Spinal cord (tissue), 10 donors: ENCODE data around the gene CDK13. TPM values are rescaled to one million over a fixed set of nuclear protein-coding genes. Genes with fewer than 3 reads are reported as not detected.
"Not testable (repeated sequence)": the region's sequence is repeated elsewhere in the genome, so short reads cannot be mapped to it uniquely, and the experiment has no call there.

Source experiments
- DNase-seq, 6 donors: peaks; one replicate each; pipeline versions ENCODE4 v3.0.0 to v3.0.0-alpha.2; 2013 to 2015; ENCODE audit warnings: low spot score in 6 of 6, low read depth in 4 of 6
- H3K27ac ChIP-seq: one replicate; pipeline ENCODE4 v1.5.1; 2013; ENCODE audit warnings: low read depth, low read length, control low read depth
- H3K27me3 ChIP-seq: one replicate; pipeline ENCODE4 v1.6.1; 2013; ENCODE audit warnings: low read length; ENCODE audit not compliant: control insufficient read depth, insufficient read depth
- H3K36me3 ChIP-seq: one replicate; pipeline ENCODE4 v1.6.1; 2013; ENCODE audit warnings: low read length; ENCODE audit not compliant: control insufficient read depth, insufficient read depth
- H3K4me1 ChIP-seq: one replicate; pipeline ENCODE4 v1.6.1; 2013; ENCODE audit warnings: low read length; ENCODE audit not compliant: control insufficient read depth, insufficient read depth
- H3K4me3 ChIP-seq: one replicate; pipeline ENCODE4 v1.5.1; 2013; ENCODE audit warnings: low read depth, low read length, control low read depth
- H3K9me3 ChIP-seq: one replicate; pipeline ENCODE4 v1.6.1; 2013; ENCODE audit warnings: low read length; ENCODE audit not compliant: control insufficient read depth, insufficient read depth
- WGBS: methylation state at CpG from one replicate; pipeline ENCODE4 v1.1.5; 2013; ENCODE audit warnings: missing lambda C conversion rate; ENCODE audit not compliant: insufficient coverage; 5-methylcytosine and 5-hydroxymethylcytosine counted together
- polyA plus RNA-seq, 2 donors: library from polyadenylated mRNA; unstranded; fragments of 120-200 nt; gene quantifications; one replicate each; pipeline ENCODE4 v1.2.1, GENCODE V29; 2013; ENCODE audit not compliant: insufficient read length in 2 of 2
- total RNA-seq, 2 donors: library from RNA; depleted of rRNA in 1 of 2; stranded (reverse); fragments of 120-200 nt in 1 of 2; fragments of >200 nt in 1 of 2; gene quantifications; one replicate each; pipeline versions ENCODE4 v1.2.3 to v1.2.4, GENCODE V29; 2013 to 2014
- donor health status: healthy.

Gene CDK13
- total and polyA plus RNA-seq, 4 donors: 43.9 to 94.7 (median 58.1) TPM

DNA sequence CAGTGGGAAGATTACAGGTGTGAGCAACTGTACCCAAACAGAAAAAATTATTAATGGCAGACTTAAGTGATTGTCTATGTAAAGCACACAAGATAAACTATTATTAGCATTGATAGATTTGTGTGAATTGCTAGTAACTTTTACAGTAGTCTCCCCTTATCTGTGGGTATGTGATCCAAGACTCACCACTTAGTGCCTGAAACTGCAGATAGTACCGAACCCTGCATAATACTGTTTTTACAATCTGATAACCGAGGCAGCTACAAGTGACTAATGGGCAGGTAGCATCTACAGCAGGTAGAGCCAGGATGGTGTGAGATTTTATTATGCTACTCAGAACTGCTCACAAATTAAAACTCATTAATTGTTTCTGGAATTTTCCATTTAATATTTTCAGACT is 152.8 kb downstream of the CDK13 start:
- no peaks in the 10 kb centered on the region for H3K4me1 ChIP-seq
- DNase-seq: no peak
- H3K4me3 ChIP-seq: no peak overlapping the region
- H3K27me3 ChIP-seq: no peaks in the 10 kb centered on the region
- H3K36me3 ChIP-seq: no peaks in the 10 kb centered on the region
- H3K9me3 ChIP-seq: no peaks in the 10 kb centered on the region
- H3K27ac ChIP-seq: no peak overlapping the region
- no CpG with 5 or more reads among the region's 2 CpGs for WGBS

- 90% methylated on average over 2 of the region's 4 CpGs for WGBS
- DNase-seq: no peak
Measured at GRCh38 chr7:40105879-40106473, 155.9 kb downstream of the CDK13 start.

GRCh38 chr7:40115936-40116335 is 165.9 kb downstream of the CDK13 start:
- H3K9me3 ChIP-seq: no peaks in the 10 kb centered on the region
- no peaks in the 10 kb centered on the region for H3K4me1 ChIP-seq
- no peaks in the 10 kb centered on the region for H3K36me3 ChIP-seq
- WGBS: no CpG with 5 or more reads among the region's 2 CpGs
- H3K4me3 ChIP-seq: no peak overlapping the region
- no peak overlapping the region for H3K27ac ChIP-seq
- no peak for DNase-seq
- no peaks in the 10 kb centered on the region for H3K27me3 ChIP-seq

More at GRCh38 chr7:40105879-40106473, 155.9 kb downstream of the CDK13 start:
- Histone ChIP-seq H3K27me3 (no peaks in the 10 kb centered on the region), H3K4me3 (no peak overlapping the region), H3K36me3 (no peaks in the 10 kb centered on the region), H3K4me1 (no peaks in the 10 kb centered on the region), H3K27ac (no peak overlapping the region), H3K9me3 (no peaks in the 10 kb centered on the region)

DNA sequence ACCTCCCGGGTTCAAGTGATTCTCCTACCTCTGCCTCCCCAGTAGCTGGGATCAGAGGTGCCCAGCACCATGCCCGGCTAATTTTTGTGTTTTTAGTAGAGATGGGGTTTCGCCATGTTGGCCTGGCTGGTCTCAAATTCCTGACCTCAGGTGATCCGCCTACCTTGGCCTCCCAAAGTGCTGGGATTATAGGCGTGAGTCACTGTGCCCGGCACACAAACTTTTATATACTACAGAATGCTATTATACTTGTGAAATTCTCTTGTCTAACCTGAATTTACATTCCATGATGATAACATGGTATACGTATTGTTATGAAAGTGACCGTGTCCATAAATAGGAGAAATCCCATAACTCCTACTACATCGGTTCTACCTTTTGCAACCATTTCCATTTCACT is 167.1 kb downstream of the CDK13 start:
- H3K36me3 ChIP-seq, DNase-seq, H3K4me3 ChIP-seq, H3K27ac ChIP-seq, H3K27me3 ChIP-seq, H3K9me3 ChIP-seq, H3K4me1 ChIP-seq: not testable (repeated sequence)
- WGBS: 100% methylated on average over 1 of the region's 9 CpGs

DNA sequence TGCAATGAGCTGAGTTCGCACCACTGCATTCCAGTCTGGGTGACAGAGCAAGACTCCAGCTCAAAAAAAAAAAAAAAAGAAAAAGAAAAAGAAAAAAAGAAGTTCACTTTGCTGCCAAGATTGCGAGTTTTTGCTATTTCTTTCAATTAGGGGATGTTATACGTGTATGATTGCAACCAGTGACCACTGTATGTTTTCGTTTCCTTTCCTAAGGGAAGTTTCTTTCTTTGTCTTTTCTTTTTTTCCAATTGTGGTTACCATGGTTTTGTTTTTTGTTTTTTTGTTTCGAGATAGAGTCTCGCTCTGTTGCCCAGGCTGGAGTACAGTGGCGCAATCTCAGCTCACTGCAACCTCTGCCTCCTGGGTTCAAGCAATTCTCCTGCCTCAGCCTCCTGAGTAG is 168.1 kb downstream of the CDK13 start:
- H3K36me3 ChIP-seq: not testable (repeated sequence)

GRCh38 chr7:40120020-40120419 is 170.0 kb downstream of the CDK13 start:
- Histone ChIP-seq H3K36me3 (no peaks in the 10 kb centered on the region), H3K27ac (no peak overlapping the region), H3K9me3 (no peaks in the 10 kb centered on the region), H3K4me3 (no peak overlapping the region), H3K27me3 (no peaks in the 10 kb centered on the region), H3K4me1 (no peaks in the 10 kb centered on the region)
- WGBS: no CpG with 5 or more reads among the region's 5 CpGs
- no peak for DNase-seq

More for the DNA sequence above, 168.1 kb downstream of the CDK13 start:
- H3K27ac ChIP-seq, H3K4me3 ChIP-seq, H3K9me3 ChIP-seq, H3K4me1 ChIP-seq, H3K27me3 ChIP-seq, DNase-seq: not testable (repeated sequence)
- 60% methylated on average over 2 of the region's 7 CpGs for WGBS

DNA sequence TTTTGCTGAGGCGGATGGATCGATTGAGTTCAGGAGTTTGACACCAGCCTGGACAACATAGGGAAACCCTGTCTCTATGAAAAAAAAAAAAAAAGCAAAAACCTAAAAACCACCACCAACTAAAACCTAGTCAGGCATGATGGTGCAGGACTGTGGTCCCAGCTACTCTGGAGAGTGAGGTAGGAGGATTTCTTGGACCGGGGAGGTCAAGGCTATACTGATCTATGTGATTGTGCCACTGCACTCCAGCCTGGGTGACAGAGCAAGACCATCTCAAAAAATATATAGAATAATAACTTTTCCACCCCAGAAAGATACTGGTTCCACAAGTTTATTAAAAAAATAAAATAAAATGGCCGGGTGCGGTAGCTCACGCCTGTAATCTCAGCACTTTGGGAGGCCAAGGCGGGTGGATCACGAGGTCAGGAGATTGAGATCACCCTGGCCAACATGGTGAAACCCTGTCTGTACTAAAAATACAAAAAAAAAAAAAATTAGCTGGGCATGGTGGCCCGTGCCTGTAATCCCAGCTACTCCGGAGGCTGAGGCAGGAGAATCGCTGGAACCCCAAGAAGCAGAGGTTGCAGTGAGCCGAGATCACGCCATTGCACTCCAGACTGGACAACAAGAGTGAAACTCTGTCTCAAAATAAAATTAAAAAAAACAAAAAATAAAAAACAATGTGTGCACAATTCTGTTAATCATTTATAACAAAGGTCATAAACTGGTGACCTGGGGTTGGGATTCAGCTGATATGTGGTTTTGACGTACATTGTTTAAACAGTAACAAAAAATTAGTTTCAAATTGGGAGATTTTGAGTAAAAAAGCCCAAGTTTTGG is 172.3 kb downstream of the CDK13 start:
- H3K4me3 ChIP-seq, DNase-seq, H3K36me3 ChIP-seq, H3K9me3 ChIP-seq, H3K4me1 ChIP-seq, H3K27me3 ChIP-seq, H3K27ac ChIP-seq: not testable (repeated sequence)
- WGBS: 95% methylated on average over 4 of the region's 14 CpGs

GRCh38 chr7:40122940-40123254 is 172.8 kb downstream of the CDK13 start:
- Histone ChIP-seq H3K27me3 (no peaks in the 10 kb centered on the region), H3K4me1 (no peaks in the 10 kb centered on the region), H3K27ac (no peak overlapping the region), H3K4me3 (no peak overlapping the region), H3K36me3 (no peaks in the 10 kb centered on the region), H3K9me3 (no peaks in the 10 kb centered on the region)
- 94% methylated on average over 2 of the region's 2 CpGs for WGBS
- DNase-seq: no peak

- Histone ChIP-seq H3K4me3 (peak overlapping the region; percentile 83), H3K27me3 (no peaks in the 10 kb centered on the region), H3K4me1 (peaks cover 14% of the 10 kb centered on the region), H3K27ac (peak overlapping the region; percentile 99), H3K9me3 (no peaks in the 10 kb centered on the region), H3K36me3 (peaks cover 8% of the 10 kb centered on the region)
- DNase-seq: peak in 4 of 6 donors; percentile 2 to 54 (median 5)
- WGBS: 0% methylated on average over 25 of the region's 36 CpGs
Measured at GRCh38 chr7:40133561-40134427, 183.7 kb downstream of the CDK13 start.
